ENCODE results near the gene TMEM163.

GRCh38 chr2:134679745-134680144, 39.1 kb downstream of the TMEM163 start:
- TF ChIP-seq EZH2 (IDR thresholded peaks at IDR 0.05; ENCODE audit: borderline replicate concordance, insufficient read depth, low read length, poor library complexity, severe bottlenecking) (no peak), CTCF (IDR thresholded peaks at IDR 0.05; ENCODE audit: poor library complexity, severe bottlenecking) (no peak), REST (IDR thresholded peaks at IDR 0.05; ENCODE audit: borderline replicate concordance) (no peak), POLR2AphosphoS5 (IDR thresholded peaks at IDR 0.05) (no peak), MXI1 (conservative IDR thresholded peaks at IDR 0.05; ENCODE audit: poor library complexity, severe bottlenecking) (no peak), TAF1 (IDR thresholded peaks at IDR 0.05; ENCODE audit: low read depth) (no peak), RAD21 (conservative IDR thresholded peaks at IDR 0.05) (no peak)
